ENCODE measurements around the gene SRRM2.
A peak's percentile ranks its signal among the peaks of the same experiment; 100 is the strongest.

Gene SRRM2

GRCh38 chr16:2779978-2780898, 27.8 kb downstream of the SRRM2 start:
- H4K8ac ChIP-seq (ENCODE audit: low read depth, low read length) = no peak overlapping the region
- H3K36me3 ChIP-seq (replicated peaks in 1 of 2; ENCODE audit: control insufficient read depth in 2 of 2, insufficient read depth in 2 of 2, low read length in 2 of 2) = peaks cover 2 to 15% of the 10 kb centered on the region in 2 donors
- no peak overlapping the region for H3K4ac ChIP-seq (ENCODE audit: low read length)
- peaks cover 0 to 8% (median 0%) of the 10 kb centered on the region in 3 experiments for H3K27me3 ChIP-seq (ENCODE audit: control insufficient read depth in 3 of 3, insufficient read depth in 3 of 3, low read depth in 1 of 3, low read length in 3 of 3)
- no peak overlapping the region for H2BK120ac ChIP-seq (ENCODE audit: low read depth, low read length)
- no peak overlapping the region for H2BK12ac ChIP-seq (ENCODE audit: low read length)
- WGBS, 2 donors (ENCODE audit: extremely low coverage in 2 of 2, insufficient read length in 2 of 2, insufficient replicate concordance in 1 of 2) = no CpG with 5 or more reads among the region's 17 CpGs
- no peak overlapping the region for H2AK5ac ChIP-seq (ENCODE audit: low read depth, low read length)
- H2BK5ac ChIP-seq (ENCODE audit: low read length) = no peak overlapping the region
- DNase-seq (ENCODE audit: low spot score) = no peak
- H4K91ac ChIP-seq (ENCODE audit: low read depth, low read length, poor library complexity) = no peak overlapping the region
- H3K79me1 ChIP-seq (ENCODE audit: low read depth, low read length) = peaks cover 13% of the 10 kb centered on the region
- H3K4me1 ChIP-seq (ENCODE audit: control insufficient read depth in 2 of 2, insufficient read depth in 1 of 2, low read depth in 1 of 2, low read length in 2 of 2) = peaks cover 8 to 11% of the 10 kb centered on the region in 2 donors
- H2BK15ac ChIP-seq (ENCODE audit: low read length) = no peak overlapping the region
- no peak overlapping the region for H2AFZ ChIP-seq (ENCODE audit: low read length)
- H3K4me2 ChIP-seq (ENCODE audit: insufficient read depth, low read length, poor library complexity, severe bottlenecking) = no peak overlapping the region
- H3K9ac ChIP-seq (ENCODE audit: low read depth, low read length, poor library complexity) = no peak overlapping the region
- H3K18ac ChIP-seq (ENCODE audit: low read length) = no peak overlapping the region
- no peaks in the 10 kb centered on the region for H3K9me3 ChIP-seq (replicated peaks in 1 of 2; ENCODE audit: control insufficient read depth in 2 of 2, insufficient read depth in 1 of 2, low read depth in 1 of 2, low read length in 2 of 2)
- no peak overlapping the region for H3K23ac ChIP-seq (ENCODE audit: low read depth, low read length, poor library complexity)
- H3K14ac ChIP-seq (ENCODE audit: low read length) = no peak overlapping the region
- no peak overlapping the region for H3K4me3 ChIP-seq (ENCODE audit: low read length in 2 of 2)
- H3K27ac ChIP-seq (replicated peaks; ENCODE audit: low read length) = no peak overlapping the region

DNA sequence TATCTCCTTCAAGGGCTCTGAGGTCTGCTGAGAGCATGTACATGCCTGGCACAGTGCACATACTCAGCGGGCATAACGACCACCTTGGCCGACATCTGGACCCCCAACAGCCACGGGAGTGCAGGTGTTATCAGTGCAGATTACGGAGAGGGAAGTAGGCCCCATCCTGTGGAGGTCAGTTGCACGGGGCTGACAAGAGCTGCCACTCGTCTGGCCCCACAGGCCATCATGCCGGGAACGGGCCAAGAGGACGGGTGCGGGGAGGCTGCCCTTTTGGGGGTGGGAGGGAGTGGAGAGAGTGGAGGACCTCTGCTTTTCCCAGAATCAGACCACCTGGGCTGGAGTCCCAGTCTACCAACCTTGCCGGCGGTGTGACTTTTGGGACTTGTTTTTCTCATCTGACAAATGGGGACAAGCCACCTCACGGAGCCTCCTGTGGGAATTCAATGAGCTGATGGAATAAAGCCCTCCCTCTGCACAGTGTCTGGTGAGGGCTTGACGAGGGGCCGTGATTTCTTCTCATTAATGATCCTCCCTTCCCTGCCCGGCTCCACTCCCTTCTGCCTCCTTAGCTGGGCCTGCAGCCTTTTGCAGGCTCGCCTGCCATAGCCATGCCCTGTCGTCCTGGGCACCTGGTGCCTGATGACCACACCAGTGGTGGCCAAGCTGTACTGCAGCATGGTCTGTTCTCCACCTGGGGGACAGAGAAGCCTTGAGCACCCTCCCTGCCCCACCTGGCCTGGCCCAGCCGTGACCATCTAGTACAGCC, 30.3 kb downstream of the SRRM2 start:
- Histone ChIP-seq H2BK5ac (ENCODE audit: low read length) (peak overlapping the region; percentile 10), H3K79me1 (ENCODE audit: low read depth, low read length) (peaks cover 7% of the 10 kb centered on the region)
- DNase-seq (ENCODE audit: low spot score) = no peak

GRCh38 chr16:2783581-2784357, 31.3 kb downstream of the SRRM2 start:
- H2BK15ac ChIP-seq (ENCODE audit: low read length) = peak overlapping the region; percentile 89
- H3K79me1 ChIP-seq (ENCODE audit: low read depth, low read length) = no peaks in the 10 kb centered on the region
- no peak overlapping the region for H4K91ac ChIP-seq (ENCODE audit: low read depth, low read length, poor library complexity)
- peaks cover 0 to 3% of the 10 kb centered on the region in 2 donors for H3K36me3 ChIP-seq (replicated peaks in 1 of 2; ENCODE audit: control insufficient read depth in 2 of 2, insufficient read depth in 2 of 2, low read length in 2 of 2)
- H3K18ac ChIP-seq (ENCODE audit: low read length) = no peak overlapping the region
- H3K14ac ChIP-seq (ENCODE audit: low read length) = no peak overlapping the region
- peaks cover 0 to 8% (median 0%) of the 10 kb centered on the region in 3 experiments for H3K27me3 ChIP-seq (ENCODE audit: control insufficient read depth in 3 of 3, insufficient read depth in 3 of 3, low read depth in 1 of 3, low read length in 3 of 3)
- peak overlapping the region; percentile 90 for H2AK5ac ChIP-seq (ENCODE audit: low read depth, low read length)
- H3K23ac ChIP-seq (ENCODE audit: low read depth, low read length, poor library complexity) = no peak overlapping the region
- H2BK12ac ChIP-seq (ENCODE audit: low read length) = no peak overlapping the region
- H3K27ac ChIP-seq (replicated peaks; ENCODE audit: low read length) = no peak overlapping the region
- no peak overlapping the region for H3K9ac ChIP-seq (ENCODE audit: low read depth, low read length, poor library complexity)
- no CpG with 5 or more reads among the region's 15 CpGs for WGBS, 2 donors (ENCODE audit: extremely low coverage in 2 of 2, insufficient read length in 2 of 2, insufficient replicate concordance in 1 of 2)
- H2AFZ ChIP-seq (ENCODE audit: low read length) = no peak overlapping the region
- peak overlapping the region; percentile 10 for H2BK5ac ChIP-seq (ENCODE audit: low read length)
- no peak overlapping the region for H3K4me3 ChIP-seq (ENCODE audit: low read length in 2 of 2)
- H2BK120ac ChIP-seq (ENCODE audit: low read depth, low read length) = no peak overlapping the region
- no peak for DNase-seq (ENCODE audit: low spot score)
- no peak overlapping the region for H3K4ac ChIP-seq (ENCODE audit: low read length)
- H3K4me2 ChIP-seq (ENCODE audit: insufficient read depth, low read length, poor library complexity, severe bottlenecking) = no peak overlapping the region
- peaks cover 4 to 8% of the 10 kb centered on the region in 2 donors for H3K4me1 ChIP-seq (ENCODE audit: control insufficient read depth in 2 of 2, insufficient read depth in 1 of 2, low read depth in 1 of 2, low read length in 2 of 2)
- no peaks in the 10 kb centered on the region for H3K9me3 ChIP-seq (replicated peaks in 1 of 2; ENCODE audit: control insufficient read depth in 2 of 2, insufficient read depth in 1 of 2, low read depth in 1 of 2, low read length in 2 of 2)
- no peak overlapping the region for H4K8ac ChIP-seq (ENCODE audit: low read depth, low read length)

More for the DNA sequence above, 30.3 kb downstream of the SRRM2 start:
- Histone ChIP-seq H3K4me3 (ENCODE audit: low read length in 2 of 2) (no peak overlapping the region), H3K4ac (ENCODE audit: low read length) (peak overlapping the region; percentile 68), H2BK12ac (ENCODE audit: low read length) (peak overlapping the region; percentile 2), H3K23ac (ENCODE audit: low read depth, low read length, poor library complexity) (no peak overlapping the region), H2AFZ (ENCODE audit: low read length) (no peak overlapping the region), H3K4me1 (ENCODE audit: control insufficient read depth in 2 of 2, insufficient read depth in 1 of 2, low read depth in 1 of 2, low read length in 2 of 2) (peaks cover 8 to 9% of the 10 kb centered on the region in 2 donors), H3K27ac (replicated peaks; ENCODE audit: low read length) (no peak overlapping the region), H3K9ac (ENCODE audit: low read depth, low read length, poor library complexity) (peak overlapping the region; percentile 79), H3K9me3 (replicated peaks in 1 of 2; ENCODE audit: control insufficient read depth in 2 of 2, insufficient read depth in 1 of 2, low read depth in 1 of 2, low read length in 2 of 2) (no peaks in the 10 kb centered on the region), H2BK15ac (ENCODE audit: low read length) (no peak overlapping the region), H3K36me3 (replicated peaks in 1 of 2; ENCODE audit: control insufficient read depth in 2 of 2, insufficient read depth in 2 of 2, low read length in 2 of 2) (peaks cover 0 to 8% of the 10 kb centered on the region in 2 donors), H2AK5ac (ENCODE audit: low read depth, low read length) (peak overlapping the region; percentile 53), H3K27me3 (ENCODE audit: control insufficient read depth in 3 of 3, insufficient read depth in 3 of 3, low read depth in 1 of 3, low read length in 3 of 3) (peaks cover 0 to 8% (median 0%) of the 10 kb centered on the region in 3 experiments), H4K8ac (ENCODE audit: low read depth, low read length) (no peak overlapping the region), H3K18ac (ENCODE audit: low read length) (peak overlapping the region; percentile 67), H3K14ac (ENCODE audit: low read length) (peak overlapping the region; percentile 31), H2BK120ac (ENCODE audit: low read depth, low read length) (no peak overlapping the region), H3K4me2 (ENCODE audit: insufficient read depth, low read length, poor library complexity, severe bottlenecking) (no peak overlapping the region), H4K91ac (ENCODE audit: low read depth, low read length, poor library complexity) (peak overlapping the region; percentile 34)
- no CpG with 5 or more reads among the region's 20 CpGs for WGBS, 2 donors (ENCODE audit: extremely low coverage in 2 of 2, insufficient read length in 2 of 2, insufficient replicate concordance in 1 of 2)
